ENCODE data around the gene PTDSS2.

GRCh38 chr11:512761-513595 is 62.9 kb downstream of the PTDSS2 start:
- TF ChIP-seq POLR2AphosphoS5 (IDR thresholded peaks at IDR 0.05) (peak in 2 of 3 donors; percentile 17 to 44), CTCF (IDR thresholded peaks at IDR 0.05 in 8 of 11, conservative IDR thresholded peaks at IDR 0.05 in 3 of 11) (no peak)
